Measurements from ENCODE around the gene FITM1.

DNA sequence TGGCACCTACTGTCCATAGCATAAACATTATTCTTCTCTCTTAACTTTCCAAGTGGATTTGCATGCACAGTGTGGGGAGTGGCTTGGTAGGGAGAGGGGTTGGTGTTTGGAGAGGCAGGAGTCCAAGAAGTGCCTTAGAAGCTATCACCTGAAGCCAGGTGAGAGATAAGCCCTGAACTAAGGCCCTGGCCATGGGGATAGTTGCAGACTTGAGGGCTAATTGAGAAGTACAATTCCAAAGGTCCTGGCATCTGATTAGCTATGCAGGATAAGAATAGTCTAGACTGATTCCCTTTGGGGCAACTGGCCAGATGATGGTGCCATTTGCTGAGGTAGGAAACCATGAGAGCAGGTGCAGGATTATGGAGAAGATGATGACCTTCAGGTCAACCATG, 38.4 kb upstream of the FITM1 start:
- TF ChIP-seq EZH2 (IDR thresholded peaks at IDR 0.05; ENCODE audit: low read length): no peak
- TF ChIP-seq, protein P1, sequence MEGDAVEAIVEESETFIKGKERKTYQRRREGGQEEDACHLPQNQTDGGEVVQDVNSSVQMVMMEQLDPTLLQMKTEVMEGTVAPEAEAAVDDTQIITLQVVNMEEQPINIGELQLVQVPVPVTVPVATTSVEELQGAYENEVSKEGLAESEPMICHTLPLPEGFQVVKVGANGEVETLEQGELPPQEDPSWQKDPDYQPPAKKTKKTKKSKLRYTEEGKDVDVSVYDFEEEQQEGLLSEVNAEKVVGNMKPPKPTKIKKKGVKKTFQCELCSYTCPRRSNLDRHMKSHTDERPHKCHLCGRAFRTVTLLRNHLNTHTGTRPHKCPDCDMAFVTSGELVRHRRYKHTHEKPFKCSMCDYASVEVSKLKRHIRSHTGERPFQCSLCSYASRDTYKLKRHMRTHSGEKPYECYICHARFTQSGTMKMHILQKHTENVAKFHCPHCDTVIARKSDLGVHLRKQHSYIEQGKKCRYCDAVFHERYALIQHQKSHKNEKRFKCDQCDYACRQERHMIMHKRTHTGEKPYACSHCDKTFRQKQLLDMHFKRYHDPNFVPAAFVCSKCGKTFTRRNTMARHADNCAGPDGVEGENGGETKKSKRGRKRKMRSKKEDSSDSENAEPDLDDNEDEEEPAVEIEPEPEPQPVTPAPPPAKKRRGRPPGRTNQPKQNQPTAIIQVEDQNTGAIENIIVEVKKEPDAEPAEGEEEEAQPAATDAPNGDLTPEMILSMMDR (optimal IDR thresholded peaks at IDR 0.05 in 1 of 3, IDR thresholded peaks at IDR 0.05 in 1 of 3, conservative IDR thresholded peaks at IDR 0.05 in 1 of 3; ENCODE audit: extremely low read depth in 1 of 3, insufficient read depth in 2 of 3, low read length in 3 of 3): no peak
